RWPE2 (cell line): ENCODE measurements around the gene C20orf204.
A peak's percentile ranks its signal among the peaks of the same experiment; 100 is the strongest.

ENCODE experiments used
- ATAC-seq: fragments of 200-7000 bp; cut with Tn5 transposase; 3 replicates; pipeline ENCODE4 v1.9.1; 2021; ENCODE audit warnings: low read depth
- DNase-seq: peaks from one replicate; pipeline ENCODE4 v3.0.0-alpha.2; 2020; ENCODE audit warnings: low spot score
- H3K27ac ChIP-seq: fragments of 450-650 bp; 2 replicates; pipeline ENCODE4 v1.5.1; 2017; ENCODE audit warnings: mild to moderate bottlenecking; ENCODE audit not compliant: poor library complexity, severe bottlenecking
- H3K27me3 ChIP-seq: fragments of 250-450 bp; sonication (Bioruptor Pico); 2 replicates; pipeline ENCODE4 v1.5.1; 2021; ENCODE audit warnings: mild to moderate bottlenecking, moderate library complexity; ENCODE audit not compliant: insufficient read depth, poor library complexity, severe bottlenecking
- H3K36me3 ChIP-seq: fragments of 250-450 bp; sonication (Bioruptor Pico); 2 replicates; pipeline ENCODE4 v1.5.1; 2020; ENCODE audit warnings: low read depth, mild to moderate bottlenecking, moderate library complexity
- H3K4me1 ChIP-seq: fragments of 250-450 bp; sonication (Bioruptor Pico); 2 replicates; pipeline ENCODE4 v1.5.1; 2021; ENCODE audit warnings: mild to moderate bottlenecking, moderate library complexity; ENCODE audit not compliant: insufficient read depth, poor library complexity, severe bottlenecking
- H3K4me3 ChIP-seq: fragments of 250-450 bp; sonication (Bioruptor Pico); 2 replicates; pipeline ENCODE4 v1.5.1; 2021; ENCODE audit warnings: mild to moderate bottlenecking, moderate library complexity; ENCODE audit not compliant: severe bottlenecking
- H3K9me3 ChIP-seq: fragments of 250-450 bp; sonication (Bioruptor Pico); 2 replicates; pipeline ENCODE4 v1.5.1; 2021; ENCODE audit warnings: mild to moderate bottlenecking, moderate library complexity; ENCODE audit not compliant: severe bottlenecking
- TF ChIP-seq, protein P1 (sequence below): fragments of 450-650 bp; IDR thresholded peaks from one replicate; pipeline ENCODE4 v1.5.1; 2017; ENCODE audit warnings: mild to moderate bottlenecking, moderate library complexity; ENCODE audit not compliant: poor library complexity, severe bottlenecking

Gene C20orf204

DNA sequence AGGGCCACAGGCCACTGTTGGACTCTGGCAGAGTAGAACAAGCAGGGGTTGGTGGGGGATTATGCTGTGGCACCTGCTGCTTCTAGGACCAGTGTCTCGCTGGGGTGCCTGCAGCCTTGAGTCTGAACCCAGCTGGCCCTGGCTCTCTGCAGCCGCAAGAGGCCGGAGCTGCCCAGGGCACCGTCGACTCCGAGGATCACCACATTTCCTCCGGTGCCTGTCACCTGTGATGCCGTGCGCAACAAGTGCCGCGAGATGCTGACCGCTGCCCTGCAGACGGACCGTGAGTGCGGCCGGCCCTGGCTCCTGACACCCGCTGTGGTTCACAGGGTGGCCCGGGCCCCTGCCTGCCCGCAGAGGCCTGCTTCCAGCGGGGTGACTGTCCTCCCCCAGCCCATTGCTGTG is 33.2 kb downstream of the C20orf204 start:
- no peaks in the 10 kb centered on the region for H3K9me3 ChIP-seq
- no peak overlapping the region for H3K4me3 ChIP-seq
- H3K27me3 ChIP-seq: no peaks in the 10 kb centered on the region
- ATAC-seq (no peak), DNase-seq (no peak)
- peaks cover 26% of the 10 kb centered on the region for H3K4me1 ChIP-seq
- H3K27ac ChIP-seq: no peak overlapping the region
- TF ChIP-seq, protein P1, sequence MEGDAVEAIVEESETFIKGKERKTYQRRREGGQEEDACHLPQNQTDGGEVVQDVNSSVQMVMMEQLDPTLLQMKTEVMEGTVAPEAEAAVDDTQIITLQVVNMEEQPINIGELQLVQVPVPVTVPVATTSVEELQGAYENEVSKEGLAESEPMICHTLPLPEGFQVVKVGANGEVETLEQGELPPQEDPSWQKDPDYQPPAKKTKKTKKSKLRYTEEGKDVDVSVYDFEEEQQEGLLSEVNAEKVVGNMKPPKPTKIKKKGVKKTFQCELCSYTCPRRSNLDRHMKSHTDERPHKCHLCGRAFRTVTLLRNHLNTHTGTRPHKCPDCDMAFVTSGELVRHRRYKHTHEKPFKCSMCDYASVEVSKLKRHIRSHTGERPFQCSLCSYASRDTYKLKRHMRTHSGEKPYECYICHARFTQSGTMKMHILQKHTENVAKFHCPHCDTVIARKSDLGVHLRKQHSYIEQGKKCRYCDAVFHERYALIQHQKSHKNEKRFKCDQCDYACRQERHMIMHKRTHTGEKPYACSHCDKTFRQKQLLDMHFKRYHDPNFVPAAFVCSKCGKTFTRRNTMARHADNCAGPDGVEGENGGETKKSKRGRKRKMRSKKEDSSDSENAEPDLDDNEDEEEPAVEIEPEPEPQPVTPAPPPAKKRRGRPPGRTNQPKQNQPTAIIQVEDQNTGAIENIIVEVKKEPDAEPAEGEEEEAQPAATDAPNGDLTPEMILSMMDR: no peak
- H3K36me3 ChIP-seq: no peaks in the 10 kb centered on the region

- DNase-seq: no peak
- peak; percentile 15 for ATAC-seq
- Histone ChIP-seq H3K4me1 (peaks cover 21% of the 10 kb centered on the region), H3K36me3 (no peaks in the 10 kb centered on the region), H3K9me3 (no peaks in the 10 kb centered on the region), H3K27ac (no peak overlapping the region), H3K4me3 (no peak overlapping the region), H3K27me3 (no peaks in the 10 kb centered on the region)
- TF ChIP-seq, protein P1: peak; percentile 99
Measured at GRCh38 chr20:64069614-64070243, 33.7 kb downstream of the C20orf204 start.

GRCh38 chr20:64070244-64070993 is 34.4 kb downstream of the C20orf204 start:
- H3K27me3 ChIP-seq: no peaks in the 10 kb centered on the region
- no peaks in the 10 kb centered on the region for H3K9me3 ChIP-seq
- no peak overlapping the region for H3K4me3 ChIP-seq
- no peak for ATAC-seq
- no peaks in the 10 kb centered on the region for H3K36me3 ChIP-seq
- H3K4me1 ChIP-seq: peaks cover 14% of the 10 kb centered on the region
- no peak overlapping the region for H3K27ac ChIP-seq
- TF ChIP-seq, protein P1: no peak
- no peak for DNase-seq

DNA sequence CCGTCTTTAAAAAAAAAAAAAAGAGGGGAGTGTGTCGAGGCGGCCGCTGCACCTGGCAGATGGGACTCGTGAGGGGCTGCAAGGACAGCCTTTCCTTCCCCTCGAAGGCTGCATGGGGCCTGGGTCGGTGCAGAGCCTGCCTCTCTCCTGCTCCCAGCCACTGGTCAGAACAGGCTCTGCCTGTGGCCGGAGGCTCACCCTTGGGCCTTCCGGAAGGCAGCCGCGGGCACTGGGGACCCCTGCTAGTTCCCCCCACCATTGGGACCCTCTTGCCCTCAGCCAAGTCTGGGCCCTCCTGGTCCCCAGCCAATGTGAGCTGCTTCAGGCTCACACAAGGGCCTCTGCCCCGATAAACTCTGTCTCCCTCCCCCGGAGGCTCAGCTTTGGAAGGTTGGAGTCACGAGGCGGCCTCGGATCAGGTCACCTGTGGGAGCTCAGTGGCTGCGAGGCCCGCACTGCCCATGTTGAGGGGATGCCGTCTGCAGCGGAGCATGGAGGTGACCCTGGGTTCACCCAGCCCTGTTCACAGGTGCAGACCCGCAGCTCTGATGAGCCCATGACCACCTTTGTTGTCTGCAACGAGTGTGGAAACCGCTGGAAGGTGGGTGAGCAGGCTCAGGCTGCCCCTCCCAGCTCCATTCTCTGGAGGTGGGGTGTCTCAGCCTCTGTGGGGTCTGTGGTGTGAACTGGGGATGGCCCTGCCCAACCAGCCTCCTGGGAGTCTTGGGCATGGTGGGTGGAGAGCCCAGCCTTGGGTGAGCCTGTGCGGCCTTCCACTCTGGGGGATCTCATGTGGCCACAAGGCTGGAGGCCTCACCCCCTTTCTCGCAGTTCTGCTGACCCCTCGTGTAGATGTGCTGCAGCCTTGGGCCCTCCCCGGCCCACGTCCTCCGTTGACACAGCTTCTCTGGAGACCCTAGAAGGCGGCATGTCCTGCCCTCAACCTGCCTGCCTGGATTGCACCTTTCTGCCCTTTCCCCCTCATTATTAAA is 35.7 kb downstream of the C20orf204 start:
- Histone ChIP-seq H3K4me1 (peaks cover 2% of the 10 kb centered on the region), H3K4me3 (no peak overlapping the region), H3K36me3 (no peaks in the 10 kb centered on the region), H3K27ac (no peak overlapping the region), H3K27me3 (no peaks in the 10 kb centered on the region), H3K9me3 (no peaks in the 10 kb centered on the region)
- DNase-seq (no peak), ATAC-seq (no peak)
- TF ChIP-seq, protein P1: no peak
